HUES64 (cell line): ENCODE results near the gene SLC5A11.
"Not testable (repeated sequence)": the region's sequence is repeated elsewhere in the genome, so short reads cannot be mapped to it uniquely, and the experiment has no call there.

Experiments
- H3K27ac ChIP-seq: 2 replicates; pipeline ENCODE4 v1.7.0; 2013; ENCODE audit warnings: low read depth, low read length, inconsistent platforms
- H3K27me3 ChIP-seq: 2 replicates; pipeline ENCODE4 v1.6.1; 2013; ENCODE audit warnings: mild to moderate bottlenecking, low read length; ENCODE audit not compliant: insufficient read depth
- H3K36me3 ChIP-seq: 2 replicates; pipeline ENCODE4 v1.6.1; 2013; ENCODE audit warnings: mild to moderate bottlenecking, low read length; ENCODE audit not compliant: insufficient read depth
- H3K4me1 ChIP-seq: 2 replicates; pipeline ENCODE4 v1.6.1; 2013; ENCODE audit warnings: mild to moderate bottlenecking, low read length, moderate library complexity; ENCODE audit not compliant: insufficient read depth
- H3K4me3 ChIP-seq: 2 replicates; pipeline ENCODE4 v1.5.1; 2013; ENCODE audit warnings: mild to moderate bottlenecking, low read length, moderate library complexity
- H3K9ac ChIP-seq: 2 replicates; pipeline ENCODE4 v1.6.1; 2013; ENCODE audit warnings: mild to moderate bottlenecking, low read depth, low read length
- H3K9me3 ChIP-seq: 2 replicates; pipeline ENCODE4 v1.6.1; 2013; ENCODE audit warnings: low read depth, low read length; ENCODE audit not compliant: insufficient read depth
- WGBS: fragments of 150-250, 120-280 bp; methylation state at CpG from one replicate; pipeline ENCODE4 v1.1.7; 2013; ENCODE audit warnings: missing lambda C conversion rate; 5-methylcytosine and 5-hydroxymethylcytosine counted together

The SLC5A11 gene

DNA sequence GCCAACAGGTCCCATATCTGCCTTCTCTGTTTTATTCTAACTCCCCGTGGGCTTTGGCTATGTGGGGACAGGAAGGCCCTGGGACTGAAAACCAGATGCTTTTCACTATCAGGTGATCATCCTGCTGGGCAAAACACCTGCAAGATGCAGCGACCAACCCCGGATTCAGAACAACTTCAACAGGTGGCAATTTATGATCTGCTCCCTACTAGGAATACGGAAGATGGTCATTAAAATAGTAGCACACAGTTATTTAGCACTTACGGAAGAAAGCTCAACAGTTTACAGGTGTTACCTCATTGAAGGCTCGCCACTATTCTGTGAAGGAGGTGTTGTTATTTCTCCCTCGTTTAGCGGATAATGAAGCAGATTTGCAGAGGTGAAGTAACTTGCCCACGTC lies 7.8 kb upstream of the SLC5A11 start:
- no peak overlapping the region for H3K9ac ChIP-seq
- no peaks in the 10 kb centered on the region for H3K36me3 ChIP-seq
- no peak overlapping the region for H3K27ac ChIP-seq
- no peaks in the 10 kb centered on the region for H3K27me3 ChIP-seq
- H3K9me3 ChIP-seq, result no peaks in the 10 kb centered on the region
- H3K4me3 ChIP-seq, result no peak overlapping the region
- no peaks in the 10 kb centered on the region for H3K4me1 ChIP-seq
- WGBS, result 92% methylated on average over 9 of the region's 9 CpGs

DNA sequence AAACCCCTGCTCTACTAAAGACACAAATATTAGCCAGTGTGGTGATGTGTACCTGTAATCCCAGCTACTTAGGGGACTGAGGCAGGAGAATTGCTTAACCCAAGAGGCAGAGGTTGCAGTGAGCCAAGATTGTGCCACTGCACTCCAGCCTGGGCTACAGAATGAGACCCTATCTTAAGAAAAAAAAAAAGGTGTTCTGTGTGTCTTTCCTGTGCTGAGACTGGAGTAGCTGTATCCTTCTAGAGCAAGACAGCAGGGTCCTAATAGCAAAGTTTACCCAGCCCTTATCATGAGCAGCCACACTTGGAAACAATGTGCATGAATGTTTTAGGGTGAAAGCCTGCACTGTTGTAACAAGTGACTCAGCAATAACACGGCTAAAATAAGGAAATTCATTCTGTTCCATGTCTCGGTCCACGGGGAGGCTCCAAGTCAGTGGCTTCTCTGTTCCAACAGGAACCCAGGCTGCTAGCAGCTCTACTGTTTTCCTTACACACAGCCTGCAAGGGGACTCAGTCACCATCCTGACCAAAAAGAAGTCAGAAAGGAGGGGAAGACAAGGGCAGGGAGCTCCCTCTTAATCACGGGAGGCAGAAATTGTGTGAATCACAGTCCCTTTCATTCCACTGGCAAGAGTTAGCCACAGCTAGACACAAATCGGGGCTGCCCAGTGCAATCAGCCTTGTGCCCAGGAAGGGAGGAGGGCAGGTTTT lies 7.1 kb upstream of the SLC5A11 start:
- WGBS, result 87% methylated on average over 5 of the region's 5 CpGs
- H3K4me1 ChIP-seq, result no peaks in the 10 kb centered on the region
- H3K27me3 ChIP-seq, result no peaks in the 10 kb centered on the region
- no peak overlapping the region for H3K4me3 ChIP-seq
- H3K27ac ChIP-seq, result no peak overlapping the region
- H3K9ac ChIP-seq, result no peak overlapping the region
- no peaks in the 10 kb centered on the region for H3K9me3 ChIP-seq
- H3K36me3 ChIP-seq, result no peaks in the 10 kb centered on the region

GRCh38 chr16:24839347-24839972 lies 6.3 kb upstream of the SLC5A11 start:
- Histone ChIP-seq H3K9me3 (no peaks in the 10 kb centered on the region), H3K4me3 (no peak overlapping the region), H3K27ac (no peak overlapping the region), H3K4me1 (no peaks in the 10 kb centered on the region), H3K36me3 (no peaks in the 10 kb centered on the region), H3K9ac (no peak overlapping the region), H3K27me3 (no peaks in the 10 kb centered on the region)
- 92% methylated on average over 7 of the region's 7 CpGs for WGBS

- H3K9ac ChIP-seq, result no peak overlapping the region
- no peaks in the 10 kb centered on the region for H3K4me1 ChIP-seq
- no peaks in the 10 kb centered on the region for H3K36me3 ChIP-seq
- no peak overlapping the region for H3K27ac ChIP-seq
- H3K9me3 ChIP-seq, result no peaks in the 10 kb centered on the region
- H3K27me3 ChIP-seq, result no peaks in the 10 kb centered on the region
- no peak overlapping the region for H3K4me3 ChIP-seq
Measured at GRCh38 chr16:24841291-24841690, 4.5 kb upstream of the SLC5A11 start.

DNA sequence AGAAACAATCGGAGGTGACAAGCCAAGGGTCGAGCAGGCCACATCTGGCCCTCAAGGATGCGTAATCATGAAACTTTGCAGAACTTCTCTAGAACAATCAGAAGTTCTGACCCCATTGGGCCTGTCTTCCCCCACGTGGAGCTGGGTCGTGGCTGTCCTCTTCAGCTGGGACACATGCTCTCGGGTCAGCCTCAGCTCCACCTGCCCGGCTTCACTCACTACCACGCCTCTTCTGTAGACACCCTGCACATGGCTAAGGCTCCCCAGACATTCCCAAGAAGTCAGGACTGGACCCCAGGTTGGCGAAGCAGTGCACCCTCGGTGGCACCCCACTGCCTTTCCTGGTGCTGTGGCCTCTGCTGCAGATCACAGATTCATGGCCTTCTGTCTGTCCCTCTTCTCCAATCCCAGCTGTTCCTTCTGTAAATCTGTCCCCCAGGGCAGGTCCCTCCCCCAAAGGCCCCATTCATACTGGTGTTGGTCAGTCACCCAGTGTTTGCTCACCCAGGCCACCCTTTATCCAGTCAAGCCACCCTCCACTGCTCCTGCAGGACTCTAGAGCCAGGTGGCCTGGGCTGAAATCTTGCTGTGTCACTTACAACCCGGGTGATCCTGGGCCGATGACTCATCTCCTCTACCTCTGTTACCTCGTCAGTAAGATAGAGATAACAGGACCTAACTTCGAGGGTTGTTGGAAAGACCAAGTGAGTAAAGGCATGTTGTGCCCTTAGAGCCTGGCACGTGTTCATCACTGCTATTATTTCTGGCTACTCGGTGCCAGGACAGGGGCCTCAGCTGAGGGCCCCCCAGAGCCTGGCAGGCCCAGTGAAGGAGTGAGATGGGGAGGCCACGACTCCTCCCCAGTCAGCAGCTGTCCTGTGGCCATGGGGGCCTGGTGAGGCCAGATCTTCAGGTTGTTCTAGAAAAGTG lies 1.4 kb upstream of the SLC5A11 start:
- Histone ChIP-seq H3K9ac (no peak overlapping the region), H3K27me3 (no peaks in the 10 kb centered on the region), H3K4me3 (no peak overlapping the region), H3K4me1 (no peaks in the 10 kb centered on the region), H3K36me3 (no peaks in the 10 kb centered on the region), H3K9me3 (no peaks in the 10 kb centered on the region), H3K27ac (no peak overlapping the region)
- WGBS, result 87% methylated on average over 17 of the region's 17 CpGs

DNA sequence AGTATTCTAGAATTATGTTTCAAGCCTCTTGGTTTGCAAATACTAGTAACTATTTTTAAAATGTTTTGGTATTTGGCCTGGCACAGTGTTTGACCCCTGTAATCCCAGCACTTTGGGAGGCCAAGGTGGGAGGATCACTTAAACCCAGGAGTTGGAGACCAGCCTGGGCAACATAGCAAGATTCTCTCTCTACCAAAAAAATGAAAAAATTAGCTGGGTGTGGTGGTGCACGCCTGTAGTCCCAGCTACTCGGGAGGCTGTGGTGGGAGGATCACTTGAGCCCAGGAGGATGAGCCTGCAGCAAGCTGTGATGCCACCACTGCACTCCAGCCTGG lies 765 bp upstream of the SLC5A11 start:
- H3K4me1 ChIP-seq, H3K36me3 ChIP-seq, H3K27ac ChIP-seq, H3K4me3 ChIP-seq, H3K27me3 ChIP-seq, H3K9me3 ChIP-seq, H3K9ac ChIP-seq: not testable (repeated sequence)
- WGBS, result 94% methylated on average over 2 of the region's 2 CpGs

GRCh38 chr16:24846548-24847357 lies 990 bp downstream of the SLC5A11 start:
- no peaks in the 10 kb centered on the region for H3K4me1 ChIP-seq
- WGBS, result 82% methylated on average over 8 of the region's 8 CpGs
- H3K9ac ChIP-seq, result no peak overlapping the region
- no peaks in the 10 kb centered on the region for H3K9me3 ChIP-seq
- no peaks in the 10 kb centered on the region for H3K36me3 ChIP-seq
- no peak overlapping the region for H3K27ac ChIP-seq
- no peak overlapping the region for H3K4me3 ChIP-seq
- no peaks in the 10 kb centered on the region for H3K27me3 ChIP-seq

- Histone ChIP-seq H3K4me3 (no peak overlapping the region), H3K27ac (no peak overlapping the region), H3K9ac (no peak overlapping the region), H3K4me1 (no peaks in the 10 kb centered on the region), H3K9me3 (no peaks in the 10 kb centered on the region), H3K36me3 (no peaks in the 10 kb centered on the region), H3K27me3 (no peaks in the 10 kb centered on the region)
- WGBS, result 95% methylated on average over 3 of the region's 3 CpGs
Measured at GRCh38 chr16:24847358-24847664, 1.5 kb downstream of the SLC5A11 start.

DNA sequence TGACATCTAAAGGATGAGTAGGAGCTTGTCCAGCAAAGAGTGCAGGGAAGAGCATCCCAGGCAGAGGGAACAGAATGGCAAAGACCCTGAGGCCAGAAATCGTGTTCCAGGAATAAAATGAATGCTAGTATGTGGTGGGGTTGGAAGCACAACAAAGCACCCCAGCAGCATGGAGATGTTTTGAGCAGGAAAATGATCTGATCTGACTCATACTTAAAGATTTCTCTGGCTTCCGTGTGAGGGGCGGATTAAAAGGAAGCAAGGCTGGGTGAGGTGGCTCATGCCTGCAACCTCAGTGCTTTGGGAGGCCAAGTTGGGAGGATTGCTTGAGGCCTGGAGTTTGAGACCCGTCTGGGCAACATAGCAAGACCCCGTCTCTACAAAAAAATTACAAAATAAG lies 2.3 kb downstream of the SLC5A11 start:
- no peak overlapping the region for H3K9ac ChIP-seq
- no peaks in the 10 kb centered on the region for H3K9me3 ChIP-seq
- no peak overlapping the region for H3K4me3 ChIP-seq
- H3K27me3 ChIP-seq, result no peaks in the 10 kb centered on the region
- H3K4me1 ChIP-seq, result no peaks in the 10 kb centered on the region
- no peaks in the 10 kb centered on the region for H3K36me3 ChIP-seq
- 83% methylated on average over 5 of the region's 5 CpGs for WGBS
- H3K27ac ChIP-seq, result no peak overlapping the region

GRCh38 chr16:24849641-24850040 lies 3.9 kb downstream of the SLC5A11 start:
- no peak overlapping the region for H3K27ac ChIP-seq
- 95% methylated on average over 5 of the region's 5 CpGs for WGBS

More at GRCh38 chr16:24849641-24850040, 3.9 kb downstream of the SLC5A11 start:
- H3K9me3 ChIP-seq, result no peaks in the 10 kb centered on the region
- no peak overlapping the region for H3K4me3 ChIP-seq
- no peaks in the 10 kb centered on the region for H3K36me3 ChIP-seq
- H3K9ac ChIP-seq, result no peak overlapping the region
- no peaks in the 10 kb centered on the region for H3K27me3 ChIP-seq
- H3K4me1 ChIP-seq, result no peaks in the 10 kb centered on the region
